Esophagus muscularis mucosa (tissue), 4 donors: Measurements from ENCODE around the gene SPPL2B. TPM values are rescaled to one million over a fixed set of nuclear protein-coding genes. Genes with fewer than 3 reads are reported as not detected.

Experiments
- DNase-seq: peaks from one replicate; pipeline ENCODE4 v3.0.0-alpha.2; 2017; ENCODE audit errors: extremely low spot score
- H3K27ac ChIP-seq, 4 donors: fragments of 200-600 bp; sonication (generic); replicated peaks in 1 of 4; 1 replicate in 3 of 4; 2 replicates in 1 of 4; pipeline ENCODE4 v1.5.1; 2016 to 2019; ENCODE audit warnings: mild to moderate bottlenecking in 1 of 4
- H3K27me3 ChIP-seq, 4 donors: fragments of 200-600 bp; sonication (generic); one replicate each; pipeline versions ENCODE4 v1.5.1 to v1.6.0; 2016 to 2019
- H3K36me3 ChIP-seq, 4 donors: fragments of 200-600 bp; sonication (generic); one replicate each; pipeline ENCODE4 v1.5.1; 2016 to 2019
- H3K4me1 ChIP-seq, 4 donors: fragments of 200-600 bp; sonication (generic); one replicate each; pipeline ENCODE4 v1.5.1; 2016 to 2019
- H3K4me3 ChIP-seq, 4 donors: fragments of 200-600 bp; sonication (generic); 1 replicate in 2 of 4; 2 replicates in 2 of 4; pipeline ENCODE4 v1.5.1; 2016 to 2019; ENCODE audit warnings: mild to moderate bottlenecking in 4 of 4, moderate library complexity in 1 of 4
- H3K9me3 ChIP-seq, 4 donors: fragments of 200-600 bp; sonication (generic); 1 replicate in 3 of 4; 2 replicates in 1 of 4; pipeline ENCODE4 v1.5.1; 2016 to 2019
- EP300 ChIP-seq: sonication (generic); formaldehyde crosslinking; IDR thresholded peaks from one replicate; pipeline ENCODE4 v1.6.1; 2017; ENCODE audit warnings: antibody characterized with exemption
- POLR2A ChIP-seq: fragments of 450-650 bp; IDR thresholded peaks from one replicate; pipeline ENCODE4 v1.6.1; 2017; ENCODE audit warnings: antibody characterized with exemption, moderate library complexity, mild to moderate bottlenecking, low read depth
- POLR2AphosphoS5 ChIP-seq, 2 donors: sonication (generic); formaldehyde crosslinking; IDR thresholded peaks; one replicate each; pipeline ENCODE4 v1.6.1; 2017; ENCODE audit warnings: antibody characterized with exemption in 2 of 2
- WGBS: methylation state at CpG from one replicate; pipeline ENCODE4 v1.1.5; 2018; 5-methylcytosine and 5-hydroxymethylcytosine counted together
- intact Hi-C: fragments of 100-400 bp; cut with DNase I; formaldehyde crosslinking; loops from one replicate; pipeline ENCODE4 v1.15.1; 2023
- total RNA-seq, 4 donors: library from RNA; depleted of rRNA; stranded (reverse); fragments of >200 nt; gene quantifications; one replicate each; pipeline versions ENCODE4 v1.1.0 to v1.2.1, GENCODE V29; 2016
- TF ChIP-seq, protein P1 (sequence below), 3 experiments: fragments of 200-600 bp in 2 of 3; fragments of 450-650 bp in 1 of 3; sonication (generic) in 2 of 3; IDR thresholded peaks; one replicate each; pipeline ENCODE4 v1.5.1; 2017 to 2019; ENCODE audit warnings: antibody characterized with exemption in 3 of 3, mild to moderate bottlenecking in 2 of 3, moderate library complexity in 1 of 3

Gene SPPL2B
- total RNA-seq, 4 donors from 2014 or later, result 25.0 to 42.4 (median 29.9) TPM

DNA sequence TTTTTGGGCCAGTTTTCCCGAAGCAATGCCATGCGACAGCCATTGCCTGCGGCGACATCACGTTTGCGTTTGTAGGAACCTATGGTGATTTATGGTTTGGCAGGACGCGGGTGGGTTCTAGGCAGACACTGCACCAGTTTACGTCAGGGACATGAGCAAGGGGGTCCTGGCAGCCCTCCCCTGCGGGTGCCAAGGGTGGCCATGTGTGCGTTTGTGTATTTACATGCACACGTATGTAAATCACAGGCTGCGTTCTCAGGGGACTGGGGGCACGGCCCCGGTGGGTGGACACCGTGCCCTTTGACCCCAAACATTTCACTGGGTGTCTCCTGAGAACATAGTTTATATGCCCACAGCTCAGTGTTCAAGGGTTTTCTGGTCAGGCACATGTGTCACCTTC is 22.2 kb downstream of the SPPL2B start:
- no peak overlapping the region for H3K27ac ChIP-seq
- H3K4me3 ChIP-seq, result no peak overlapping the region
- TF ChIP-seq EP300 (no peak), POLR2A (no peak)
- intact Hi-C loops, result no loop called here
- no peaks in the 10 kb centered on the region for H3K27me3 ChIP-seq
- no peaks in the 10 kb centered on the region for H3K9me3 ChIP-seq
- H3K36me3 ChIP-seq, result peaks cover 13 to 66% (median 60%) of the 10 kb centered on the region in 4 donors
- DNase-seq, result no peak
- H3K4me1 ChIP-seq, result peaks cover 0 to 4% (median under 1%) of the 10 kb centered on the region in 4 donors
- 89% methylated on average over 16 of the region's 16 CpGs for WGBS

- Histone ChIP-seq H3K4me3 (no peak overlapping the region), H3K27ac (no peak overlapping the region), H3K27me3 (no peaks in the 10 kb centered on the region), H3K36me3 (peaks cover 13 to 59% (median 57%) of the 10 kb centered on the region in 4 donors), H3K9me3 (no peaks in the 10 kb centered on the region), H3K4me1 (no peaks in the 10 kb centered on the region)
- 98% methylated on average over 15 of the region's 28 CpGs for WGBS
- TF ChIP-seq POLR2AphosphoS5 (IDR thresholded peaks at IDR 0.05) (no peak), POLR2A (no peak), EP300 (no peak)
- TF ChIP-seq, protein P1, sequence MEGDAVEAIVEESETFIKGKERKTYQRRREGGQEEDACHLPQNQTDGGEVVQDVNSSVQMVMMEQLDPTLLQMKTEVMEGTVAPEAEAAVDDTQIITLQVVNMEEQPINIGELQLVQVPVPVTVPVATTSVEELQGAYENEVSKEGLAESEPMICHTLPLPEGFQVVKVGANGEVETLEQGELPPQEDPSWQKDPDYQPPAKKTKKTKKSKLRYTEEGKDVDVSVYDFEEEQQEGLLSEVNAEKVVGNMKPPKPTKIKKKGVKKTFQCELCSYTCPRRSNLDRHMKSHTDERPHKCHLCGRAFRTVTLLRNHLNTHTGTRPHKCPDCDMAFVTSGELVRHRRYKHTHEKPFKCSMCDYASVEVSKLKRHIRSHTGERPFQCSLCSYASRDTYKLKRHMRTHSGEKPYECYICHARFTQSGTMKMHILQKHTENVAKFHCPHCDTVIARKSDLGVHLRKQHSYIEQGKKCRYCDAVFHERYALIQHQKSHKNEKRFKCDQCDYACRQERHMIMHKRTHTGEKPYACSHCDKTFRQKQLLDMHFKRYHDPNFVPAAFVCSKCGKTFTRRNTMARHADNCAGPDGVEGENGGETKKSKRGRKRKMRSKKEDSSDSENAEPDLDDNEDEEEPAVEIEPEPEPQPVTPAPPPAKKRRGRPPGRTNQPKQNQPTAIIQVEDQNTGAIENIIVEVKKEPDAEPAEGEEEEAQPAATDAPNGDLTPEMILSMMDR (IDR thresholded peaks at IDR 0.05), result no peak
- intact Hi-C loops, result no loop called here
- no peak for DNase-seq
Observed at GRCh38 chr19:2351591-2351990, 23.1 kb downstream of the SPPL2B start.

- WGBS, result 98% methylated on average over 13 of the region's 24 CpGs
- Histone ChIP-seq H3K36me3 (peaks cover 13 to 56% (median 55%) of the 10 kb centered on the region in 4 donors), H3K27me3 (no peaks in the 10 kb centered on the region), H3K4me1 (no peaks in the 10 kb centered on the region), H3K4me3 (no peak overlapping the region), H3K27ac (no peak overlapping the region), H3K9me3 (no peaks in the 10 kb centered on the region)
- intact Hi-C loops, result no loop called here
- no peak for DNase-seq
- TF ChIP-seq, protein P1 (IDR thresholded peaks at IDR 0.05), result no peak
- TF ChIP-seq POLR2AphosphoS5 (IDR thresholded peaks at IDR 0.05), result no peak
- no peak for TF ChIP-seq POLR2A
- TF ChIP-seq EP300, result no peak
Observed at GRCh38 chr19:2352121-2352520, 23.6 kb downstream of the SPPL2B start.

DNA sequence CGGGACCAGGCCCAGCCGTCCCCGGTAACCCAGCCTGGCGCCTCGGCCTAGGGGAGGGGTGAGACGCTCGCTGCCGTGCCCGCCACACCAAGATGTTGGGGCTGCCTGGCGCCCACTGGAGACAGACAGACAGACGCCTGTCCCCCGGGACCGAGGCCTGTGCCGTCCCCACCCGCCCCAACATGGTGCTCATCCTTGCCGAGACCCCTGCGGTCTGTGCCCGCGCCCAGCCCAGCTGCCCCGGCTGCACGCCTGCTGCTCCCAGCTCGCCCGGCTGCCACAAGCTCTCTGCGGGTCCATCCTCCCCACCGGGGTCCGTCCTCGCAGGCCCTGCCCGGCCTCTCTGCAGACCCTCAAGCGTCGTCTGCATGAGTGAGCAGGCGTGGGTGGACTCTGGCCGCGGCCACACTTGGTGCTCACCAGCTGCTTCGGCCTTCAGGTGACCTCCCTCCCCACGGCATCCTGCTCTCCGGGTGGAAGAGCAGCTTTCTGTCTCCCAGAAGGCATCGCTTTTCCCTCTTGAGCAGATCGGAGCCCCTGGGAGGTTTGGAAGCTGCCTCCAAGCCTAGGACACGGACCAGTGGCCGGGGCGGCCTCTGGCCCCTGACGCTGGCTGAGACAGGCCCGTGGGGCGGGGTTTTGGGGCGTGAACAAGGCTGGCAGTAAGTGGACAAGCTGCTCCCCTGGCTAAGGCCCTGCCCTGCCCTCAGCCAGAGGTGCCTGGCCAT is 24.8 kb downstream of the SPPL2B start:
- peaks cover 13 to 56% (median 55%) of the 10 kb centered on the region in 4 donors for H3K36me3 ChIP-seq
- WGBS, result 93% methylated on average over 18 of the region's 45 CpGs
- no peak overlapping the region for H3K27ac ChIP-seq
- no peaks in the 10 kb centered on the region for H3K27me3 ChIP-seq
- intact Hi-C loops, result no loop called here
- TF ChIP-seq, protein P1 (IDR thresholded peaks at IDR 0.05), result no peak
- TF ChIP-seq POLR2A (no peak), EP300 (no peak), POLR2AphosphoS5 (IDR thresholded peaks at IDR 0.05) (no peak)
- H3K4me3 ChIP-seq, result no peak overlapping the region
- H3K4me1 ChIP-seq, result no peaks in the 10 kb centered on the region
- DNase-seq, result no peak
- H3K9me3 ChIP-seq, result no peaks in the 10 kb centered on the region

DNA sequence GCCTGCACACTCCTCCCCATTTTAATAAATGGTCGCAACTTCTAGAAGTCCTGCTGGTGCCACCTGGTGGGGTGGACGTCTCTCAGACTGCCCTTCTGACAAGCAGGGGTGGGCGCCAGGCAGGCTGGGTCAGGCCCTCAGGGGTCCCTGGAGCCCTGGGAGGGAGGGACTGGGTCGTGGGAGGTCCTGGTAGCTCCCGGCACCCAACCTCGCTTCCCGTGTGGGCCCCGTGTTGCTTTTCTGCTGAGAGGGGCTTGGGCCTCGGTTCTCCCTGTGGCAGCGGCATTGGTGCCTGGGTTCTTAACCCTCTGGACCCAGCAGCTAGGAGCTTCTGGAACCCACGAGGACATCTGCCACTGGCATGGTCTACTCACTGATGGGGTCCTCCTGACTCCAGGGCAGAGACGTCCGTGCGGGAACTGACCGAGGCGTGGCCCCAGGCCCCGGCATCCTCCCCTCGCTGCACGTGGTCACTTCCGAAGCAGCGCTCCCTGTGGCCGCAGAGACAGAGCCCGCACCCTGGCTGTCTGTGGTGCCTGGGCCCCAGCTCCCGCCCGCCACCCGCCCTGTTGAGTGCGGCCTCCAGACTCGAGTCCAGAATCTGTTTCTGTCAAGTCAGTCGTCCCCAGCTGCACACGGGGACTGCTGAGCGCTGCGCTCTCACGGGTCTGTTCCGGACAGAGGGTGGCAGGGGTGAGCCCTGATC is 25.6 kb downstream of the SPPL2B start:
- no peak overlapping the region for H3K4me3 ChIP-seq
- no peak overlapping the region for H3K27ac ChIP-seq
- intact Hi-C loops, result no loop called here
- TF ChIP-seq POLR2A, result no peak
- TF ChIP-seq POLR2AphosphoS5 (IDR thresholded peaks at IDR 0.05), result no peak
- TF ChIP-seq EP300, result no peak
- TF ChIP-seq, protein P1 (IDR thresholded peaks at IDR 0.05), result no peak
- 96% methylated on average over 17 of the region's 34 CpGs for WGBS
- peaks cover 8 to 49% (median 48%) of the 10 kb centered on the region in 4 donors for H3K36me3 ChIP-seq
- no peaks in the 10 kb centered on the region for H3K27me3 ChIP-seq
- DNase-seq, result no peak
- H3K9me3 ChIP-seq, result no peaks in the 10 kb centered on the region
- H3K4me1 ChIP-seq, result no peaks in the 10 kb centered on the region
